ENCODE results near the gene NAP1L1.

The NAP1L1 gene

DNA sequence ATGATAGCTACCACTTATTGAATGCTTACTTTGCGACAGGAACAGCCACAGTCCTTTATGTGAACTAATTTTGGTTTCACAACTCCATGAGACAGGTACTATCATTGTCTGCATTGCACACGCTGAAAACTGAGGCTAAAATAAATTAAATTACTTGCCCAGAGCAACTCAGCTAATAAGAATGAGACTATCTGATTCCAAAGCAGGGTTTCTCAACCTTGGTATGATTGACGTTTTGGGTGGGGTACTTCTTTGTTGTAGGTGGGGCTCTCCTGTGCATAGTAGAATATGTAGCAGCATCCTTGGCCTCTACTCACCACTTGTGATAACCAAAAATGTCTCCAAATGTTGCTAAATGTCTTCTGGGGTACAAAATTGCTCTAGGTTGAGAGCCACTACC is 62.0 kb downstream of the NAP1L1 start:
- no peak for DNase-seq (ENCODE audit: low read depth in 2 of 2)

DNA sequence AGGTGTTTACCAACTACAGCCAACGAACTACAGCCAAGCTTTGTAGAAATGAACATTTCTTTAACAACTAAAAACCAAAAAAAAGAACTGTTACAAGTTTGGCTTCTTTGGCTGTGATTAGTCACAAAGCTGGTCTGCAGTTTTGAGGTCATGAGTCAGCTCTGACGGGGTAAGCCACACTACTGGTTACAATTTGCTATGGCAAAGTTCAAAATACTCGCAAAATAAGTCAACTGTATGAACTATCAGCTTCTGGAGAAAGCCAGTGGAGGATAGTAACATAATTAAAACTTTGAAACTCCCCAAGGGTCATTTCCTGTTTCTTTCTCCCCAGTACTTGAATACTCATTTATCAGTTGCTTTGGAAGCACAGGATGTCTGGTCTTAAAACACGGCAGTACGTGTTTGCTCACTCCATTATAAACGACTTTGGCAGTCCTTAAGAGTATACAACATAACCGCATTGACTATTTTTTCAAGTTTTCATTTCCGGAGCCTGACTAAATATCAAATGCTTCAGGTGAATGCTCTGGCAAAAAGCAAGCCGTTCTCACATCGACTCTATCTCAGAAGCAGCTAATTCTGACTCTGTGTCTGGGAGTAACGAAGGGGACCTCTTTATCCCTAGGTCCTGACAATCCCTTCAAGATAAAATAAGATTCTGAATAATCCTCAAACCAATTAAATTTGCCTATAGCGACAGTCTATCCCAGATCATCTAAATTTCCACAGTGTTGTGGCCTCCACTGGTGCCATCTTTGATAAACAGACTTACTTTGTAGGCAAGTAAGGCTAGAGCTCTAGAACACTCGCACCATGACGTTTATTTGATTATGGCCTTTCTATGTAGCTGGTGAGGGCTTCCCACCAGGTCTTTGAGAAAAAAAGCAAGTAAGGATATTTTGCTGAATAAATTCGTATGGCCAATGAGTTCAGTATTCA is 63.5 kb downstream of the NAP1L1 start:
- peak; percentile 62 to 64 for DNase-seq (ENCODE audit: low read depth in 2 of 2)

DNA sequence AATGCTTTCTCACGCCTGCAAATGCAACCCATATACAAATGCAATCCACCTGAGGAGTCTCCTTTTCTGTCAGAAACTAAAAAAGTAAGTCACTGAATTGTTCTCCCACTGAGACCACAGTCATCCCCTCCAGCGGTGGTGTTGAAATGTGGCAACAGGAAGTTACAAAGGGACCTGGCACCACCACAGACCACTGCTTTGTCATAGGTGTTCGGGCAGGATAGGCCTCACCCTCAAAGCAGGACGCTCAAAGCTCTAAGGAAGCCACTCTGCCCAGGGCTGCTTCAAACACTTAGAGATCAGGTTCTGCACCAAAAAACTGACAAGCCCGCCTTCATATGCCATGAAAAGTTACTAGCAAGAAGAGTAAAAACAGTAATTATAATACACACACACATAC is 64.2 kb downstream of the NAP1L1 start:
- DNase-seq (ENCODE audit: low read depth in 2 of 2): peak; percentile 68 to 69

DNA sequence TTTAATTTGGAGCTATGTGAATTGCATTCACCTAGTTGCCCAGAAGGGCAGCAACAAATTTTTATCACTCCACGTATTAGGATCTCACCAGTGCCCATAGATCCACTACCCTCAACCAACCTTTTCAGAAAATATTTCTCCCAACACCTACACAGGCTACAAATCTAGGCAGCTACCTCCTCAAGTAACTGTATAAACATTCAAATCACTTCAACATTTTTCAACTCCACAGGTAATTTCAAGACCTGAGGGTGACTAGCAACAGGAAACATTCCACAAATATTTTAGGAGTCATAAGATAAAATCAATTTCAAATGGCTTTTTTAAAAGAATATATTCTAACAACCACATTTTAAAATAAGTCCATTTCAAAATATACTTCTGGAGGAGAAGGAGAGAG is 65.8 kb downstream of the NAP1L1 start:
- no peak for DNase-seq (ENCODE audit: low read depth in 2 of 2)

DNA sequence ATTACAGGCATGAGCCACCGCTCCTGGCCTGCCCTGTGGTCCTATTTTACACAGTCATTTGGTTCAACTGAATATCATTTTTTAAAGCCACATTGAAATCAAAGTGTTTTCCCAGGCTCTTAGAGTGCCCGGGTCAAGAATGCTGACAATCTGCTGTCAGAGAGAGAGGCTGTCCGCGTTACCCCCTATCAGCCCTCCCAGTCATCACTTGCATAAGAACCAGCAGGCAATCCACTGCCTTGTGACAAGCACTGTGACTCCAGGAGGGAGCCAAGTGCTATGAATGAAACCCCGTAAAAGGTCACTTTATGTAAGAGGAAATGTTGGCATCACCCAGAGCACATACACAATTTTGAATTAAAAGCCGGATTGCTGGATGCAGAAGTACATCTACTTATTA is 66.4 kb downstream of the NAP1L1 start:
- DNase-seq (ENCODE audit: low read depth in 2 of 2): no peak

DNA sequence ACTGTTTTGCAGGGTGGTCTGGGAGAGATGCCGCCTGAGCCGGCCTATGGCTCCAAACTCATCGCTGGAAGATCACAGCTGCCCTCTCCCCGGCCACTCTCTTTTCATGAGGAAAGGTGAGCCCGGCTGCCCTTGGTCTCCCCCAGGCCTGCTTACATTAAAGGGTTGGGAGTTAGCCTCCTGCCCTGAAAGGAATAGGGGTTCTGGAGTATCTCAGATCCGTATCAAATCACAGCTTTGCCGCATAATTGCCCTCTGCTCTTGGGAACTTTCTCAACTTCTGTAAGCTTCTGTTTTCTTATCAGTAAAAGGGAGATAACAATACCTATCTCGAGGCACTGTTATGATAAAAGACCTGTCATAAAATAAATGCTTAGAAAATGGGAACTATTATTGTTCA is 70.5 kb downstream of the NAP1L1 start:
- no peak for DNase-seq (ENCODE audit: low read depth in 2 of 2)

DNA sequence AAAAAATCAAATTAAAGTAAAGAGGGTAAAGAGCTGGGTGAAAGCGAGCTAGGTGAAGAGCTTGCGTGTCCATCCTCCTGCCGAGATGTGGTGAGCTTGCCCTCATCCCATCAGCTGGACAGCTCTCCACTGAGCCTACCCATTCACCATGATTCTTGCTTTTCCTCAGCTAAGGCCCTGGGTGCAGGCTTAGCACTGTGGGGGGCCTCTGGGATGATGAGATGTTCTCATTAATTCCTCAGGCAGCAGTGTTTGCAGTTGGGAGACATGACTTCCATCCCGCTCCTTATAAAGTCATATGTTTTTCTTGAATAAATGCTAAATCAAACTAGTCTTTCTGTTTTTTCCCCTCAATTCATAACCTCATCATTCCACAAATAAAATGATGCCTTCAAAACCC is 70.9 kb downstream of the NAP1L1 start:
- no peak for DNase-seq (ENCODE audit: low read depth in 2 of 2)

DNA sequence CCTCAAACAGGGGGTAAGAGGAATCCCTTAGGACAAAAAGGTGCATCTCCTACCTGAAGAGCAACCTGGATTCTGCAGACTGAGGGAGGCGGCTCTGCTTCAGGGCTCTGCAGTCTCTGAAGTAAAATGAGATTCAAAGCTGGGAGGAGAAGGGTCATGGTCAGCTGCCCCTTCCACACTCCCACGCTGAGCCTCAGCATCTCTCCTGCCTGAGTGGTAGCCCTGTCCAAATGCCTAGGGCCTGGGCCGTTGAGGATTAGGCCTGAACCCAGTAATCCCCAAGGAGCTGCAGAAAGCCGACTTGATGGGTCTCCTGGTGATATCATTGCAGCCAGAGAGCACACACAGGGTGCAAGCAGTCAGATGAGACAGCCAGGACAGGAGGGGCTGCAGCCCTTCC is 71.8 kb downstream of the NAP1L1 start:
- no peak for DNase-seq (ENCODE audit: low read depth in 2 of 2)

DNA sequence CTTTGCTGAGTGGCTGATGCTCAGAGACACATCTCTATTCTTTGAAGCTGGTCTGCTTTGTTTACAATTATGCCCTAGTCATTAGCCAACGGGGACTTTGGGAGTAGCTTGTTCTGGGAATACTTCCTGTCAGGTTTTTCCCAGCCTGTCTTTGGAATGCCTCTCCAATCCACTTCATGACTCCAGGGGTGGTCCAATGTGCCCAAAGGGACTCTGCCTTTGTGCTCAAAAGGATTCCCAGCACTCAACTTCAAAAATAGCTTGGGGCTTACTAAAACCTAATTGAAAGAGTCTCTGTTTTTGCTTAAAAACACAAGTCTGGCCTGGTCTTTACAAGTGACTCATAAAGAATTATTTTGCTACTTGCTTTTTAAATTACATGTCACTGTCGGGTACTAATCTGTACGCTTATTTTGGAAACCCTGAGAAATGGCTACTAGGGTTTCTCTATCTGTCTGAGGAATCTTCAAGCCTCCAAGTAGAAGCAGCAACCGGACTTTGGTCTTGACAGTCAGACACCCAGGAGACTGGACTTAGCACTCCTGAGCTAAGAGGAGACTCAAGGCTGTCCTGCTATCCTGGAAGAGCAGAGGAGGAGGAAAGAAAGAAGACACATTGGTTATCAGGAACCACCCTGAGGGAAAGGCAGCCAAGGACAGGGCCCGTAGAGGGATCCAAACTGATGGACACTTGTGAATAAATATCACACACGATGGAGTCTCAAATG is 73.6 kb downstream of the NAP1L1 start:
- no peak for DNase-seq (ENCODE audit: low read depth in 2 of 2)

DNA sequence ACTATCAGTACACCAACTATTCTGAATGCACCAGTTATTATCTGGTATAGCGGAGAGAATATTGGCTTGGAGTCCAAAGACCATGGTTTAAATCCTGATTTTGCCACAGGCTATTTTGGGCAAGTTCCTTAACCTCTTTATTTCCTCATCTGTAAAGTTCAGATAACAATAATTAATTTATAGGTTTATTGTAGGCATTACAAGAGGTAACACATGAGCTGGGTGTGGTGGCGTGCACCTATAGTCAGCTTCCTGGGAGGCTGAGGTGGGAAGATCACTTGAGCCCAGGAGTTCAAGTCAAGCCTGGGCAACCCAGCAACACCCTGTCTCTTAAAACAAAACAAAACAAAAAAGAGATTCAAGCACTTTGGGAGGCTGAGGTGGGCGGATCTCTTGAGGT is 76.1 kb downstream of the NAP1L1 start:
- DNase-seq (ENCODE audit: low read depth in 2 of 2): no peak

DNA sequence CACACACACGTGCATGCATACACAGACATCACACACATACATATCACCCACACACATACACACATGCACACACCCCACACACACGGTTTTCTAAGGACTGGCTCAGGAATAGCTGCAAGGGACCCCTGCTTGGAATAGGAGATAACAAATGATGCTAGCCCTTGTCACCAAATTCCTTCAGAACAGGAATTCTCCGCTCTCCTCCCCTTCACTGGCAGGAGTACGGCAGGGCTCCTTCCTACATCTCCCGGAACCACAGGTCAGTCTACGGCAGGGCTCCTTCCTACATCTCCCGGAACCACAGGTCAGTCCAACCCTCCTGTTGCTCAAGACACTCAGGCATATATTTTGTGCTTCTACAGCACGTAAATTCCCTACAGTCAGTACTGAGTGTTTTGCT is 76.8 kb downstream of the NAP1L1 start:
- no peak for DNase-seq (ENCODE audit: low read depth in 2 of 2)

DNA sequence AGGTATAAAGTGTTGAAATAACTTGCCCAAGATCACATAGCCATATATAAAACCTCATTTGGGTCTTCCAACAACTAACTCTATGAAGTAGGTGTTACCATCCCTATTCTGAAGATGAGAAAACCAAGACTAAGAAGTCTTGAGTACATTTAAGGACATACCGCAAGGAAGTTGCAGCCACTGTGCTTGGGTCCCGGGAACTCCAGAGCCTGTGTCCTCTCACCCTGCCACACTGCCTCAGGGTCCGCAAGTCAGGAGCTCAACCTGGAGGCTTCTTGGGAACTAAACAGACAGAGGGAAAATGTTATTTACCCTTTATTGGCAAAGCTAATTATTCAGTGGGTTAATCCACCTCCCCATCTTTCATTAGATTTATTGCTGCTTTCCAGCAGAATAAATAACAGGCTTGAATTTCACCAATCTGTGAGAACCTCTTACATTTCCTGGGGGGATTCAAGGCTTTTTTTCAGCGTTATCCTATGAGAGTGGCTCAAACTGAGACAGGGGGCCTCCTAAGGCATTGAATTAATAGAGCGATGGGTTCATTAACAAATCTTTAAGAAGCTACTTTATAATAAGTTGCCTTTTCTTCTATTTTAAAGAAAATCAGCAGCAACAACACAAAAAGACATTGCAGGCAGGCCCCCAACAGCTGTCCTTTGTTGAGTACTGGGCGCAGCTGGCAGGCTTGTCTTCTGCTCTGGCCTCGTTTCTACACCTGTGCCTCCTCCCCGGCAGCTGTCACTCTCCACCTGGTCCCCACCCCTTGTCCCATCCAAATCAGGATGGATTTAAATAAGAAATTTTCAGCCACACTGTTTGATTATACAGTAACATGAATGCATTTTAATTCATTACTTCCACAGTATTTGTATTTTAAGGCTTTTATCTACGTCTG is 78.2 kb downstream of the NAP1L1 start:
- DNase-seq (ENCODE audit: low read depth in 2 of 2): no peak

DNA sequence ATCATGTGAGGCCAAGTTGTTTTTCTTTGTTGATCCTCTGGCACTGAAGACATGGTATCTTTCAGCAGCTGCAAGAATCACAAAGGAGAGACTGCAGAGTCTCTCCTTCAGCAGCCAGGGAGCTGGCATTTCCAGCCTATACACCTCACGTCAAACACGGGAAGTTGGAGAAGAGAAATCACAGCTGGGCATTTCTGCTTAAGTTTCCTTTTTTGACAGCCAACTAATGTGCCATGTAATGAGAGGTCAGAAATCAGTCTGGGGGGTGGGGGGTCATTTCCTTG is 81.2 kb downstream of the NAP1L1 start:
- no peak for DNase-seq (ENCODE audit: low read depth in 2 of 2)

DNA sequence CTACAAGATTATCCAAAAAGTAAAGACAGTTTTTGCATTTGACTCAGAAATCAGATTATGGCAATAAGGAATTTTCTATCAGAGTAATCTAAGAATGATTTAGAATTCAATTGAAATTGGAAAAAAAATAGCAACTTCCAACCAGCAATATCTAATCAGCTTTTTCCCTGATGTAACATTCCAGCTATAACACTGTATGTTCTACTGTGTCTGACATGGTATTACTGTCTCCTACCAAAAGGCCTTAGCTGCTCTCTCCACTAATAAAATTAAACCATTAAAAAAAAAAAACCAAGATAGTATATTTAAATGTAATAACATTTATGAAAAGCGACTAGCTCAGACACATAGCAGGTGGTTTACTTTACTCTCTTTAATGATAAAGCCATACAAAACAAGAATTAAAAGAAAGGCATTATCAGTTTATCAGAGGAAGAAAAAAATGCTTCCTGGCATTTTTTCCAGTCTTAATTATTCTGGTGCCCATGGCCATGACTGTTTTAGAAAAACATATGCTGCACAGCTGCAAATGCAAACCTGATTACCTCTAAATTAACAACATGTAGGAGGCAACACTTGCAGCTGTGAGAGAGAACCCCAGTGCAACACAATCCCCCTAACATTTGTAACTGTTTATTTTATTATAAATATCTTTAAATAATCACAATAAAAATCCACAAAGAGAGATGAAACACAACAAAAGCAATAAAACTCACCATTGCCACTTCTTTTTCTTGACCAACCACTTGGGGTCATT is 81.7 kb downstream of the NAP1L1 start:
- DNase-seq (ENCODE audit: low read depth in 2 of 2): no peak

DNA sequence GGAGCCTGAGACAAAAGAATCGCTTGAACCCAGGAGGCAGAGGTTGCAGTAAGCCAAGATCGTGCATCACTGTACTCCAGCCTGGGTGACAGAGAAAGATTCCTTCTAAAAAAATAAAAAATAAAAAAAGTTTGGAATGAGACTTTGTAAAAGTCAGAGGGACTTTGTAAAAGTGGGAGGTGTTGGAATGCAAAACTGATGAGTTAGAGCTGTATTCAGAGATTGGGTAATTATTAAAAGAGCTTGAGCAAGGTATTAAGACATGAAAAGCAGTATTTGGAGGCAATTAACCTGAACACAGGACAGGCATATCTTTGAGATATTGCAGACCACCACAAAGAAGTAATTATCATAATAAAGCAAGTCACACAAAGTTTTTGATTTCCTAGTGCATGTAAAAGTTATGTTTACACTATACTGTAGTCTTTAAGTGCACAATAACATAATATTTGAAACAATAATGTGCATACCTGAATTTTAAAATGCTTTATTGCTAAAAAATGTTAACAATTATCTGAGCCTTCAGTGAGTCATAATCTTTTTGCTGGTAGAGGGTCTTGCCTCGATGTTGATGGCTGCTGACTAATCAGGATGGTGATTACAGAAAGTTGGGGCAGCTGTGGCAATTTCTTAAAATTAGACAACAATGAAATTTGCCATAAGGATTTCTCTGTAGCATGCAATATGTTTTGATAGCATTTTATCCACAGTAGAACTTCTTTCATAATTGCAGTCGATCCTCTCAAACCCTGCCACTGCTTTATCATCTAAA is 86.0 kb downstream of the NAP1L1 start:
- DNase-seq (ENCODE audit: low read depth in 2 of 2): no peak

DNA sequence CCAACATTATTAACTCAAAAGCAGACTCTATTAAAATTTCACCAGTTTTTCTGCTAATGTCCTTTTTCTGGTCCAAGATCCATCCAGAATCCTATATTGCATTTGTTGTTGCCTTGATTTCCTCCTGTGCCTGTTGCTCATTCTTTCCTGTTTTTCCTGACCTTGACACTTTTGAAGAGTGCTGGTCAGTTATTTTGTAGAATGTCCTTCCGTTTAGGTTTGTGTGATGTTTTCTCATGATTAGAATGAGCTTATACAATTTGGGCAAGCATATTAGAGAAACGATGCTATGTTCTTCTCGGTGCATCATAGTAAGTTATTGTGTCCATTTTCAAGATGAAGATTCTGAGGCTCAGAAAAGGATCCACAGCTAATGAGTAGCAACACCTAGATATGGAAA is 86.8 kb downstream of the NAP1L1 start:
- DNase-seq (ENCODE audit: low read depth in 2 of 2): no peak

DNA sequence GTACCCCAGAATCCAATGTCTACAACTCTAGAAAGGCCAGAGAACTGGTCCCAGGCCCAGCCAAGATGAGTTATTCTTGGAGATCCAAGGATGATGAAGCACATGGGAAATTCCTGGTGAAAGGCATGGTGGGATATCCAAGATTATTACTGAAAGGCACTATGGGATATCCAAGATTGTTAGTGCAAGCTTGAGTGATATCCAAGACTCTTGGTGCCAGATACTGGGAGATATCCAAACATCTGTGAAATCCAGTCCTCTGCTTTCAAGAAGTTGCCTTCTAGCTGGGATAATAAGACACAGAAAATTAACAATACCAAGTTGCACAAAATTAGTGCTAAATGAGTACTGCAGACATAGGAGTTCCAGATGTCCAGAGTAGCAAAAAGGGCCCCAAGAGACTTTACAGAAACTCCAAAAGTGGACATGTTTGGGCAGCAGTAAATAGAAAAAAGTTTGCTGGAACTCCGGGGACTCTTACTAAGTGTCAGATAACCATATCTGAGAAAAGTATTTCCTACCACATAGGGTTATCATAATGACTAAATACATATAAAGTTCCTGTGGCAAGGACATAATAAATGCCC is 87.5 kb downstream of the NAP1L1 start:
- DNase-seq (ENCODE audit: low read depth in 2 of 2): no peak

DNA sequence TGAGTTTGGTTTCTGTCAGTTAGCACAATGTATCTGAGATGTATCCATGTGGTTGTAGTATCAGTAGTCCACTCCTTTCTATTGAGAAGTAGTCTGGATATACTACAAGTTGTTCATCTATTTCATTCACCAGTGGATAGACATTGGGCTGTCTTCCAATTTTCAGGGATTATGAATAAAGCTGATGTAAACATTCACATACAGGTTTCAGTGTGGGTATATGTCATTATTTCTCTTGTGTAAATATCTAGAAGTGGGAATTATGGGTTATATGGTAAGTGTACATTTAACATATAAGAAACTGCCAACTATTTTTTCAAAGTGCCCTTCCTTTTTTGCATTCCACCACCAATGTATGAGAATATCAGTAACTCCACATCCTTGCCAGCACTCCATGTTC is 88.8 kb downstream of the NAP1L1 start:
- no peak for DNase-seq (ENCODE audit: low read depth in 2 of 2)

DNA sequence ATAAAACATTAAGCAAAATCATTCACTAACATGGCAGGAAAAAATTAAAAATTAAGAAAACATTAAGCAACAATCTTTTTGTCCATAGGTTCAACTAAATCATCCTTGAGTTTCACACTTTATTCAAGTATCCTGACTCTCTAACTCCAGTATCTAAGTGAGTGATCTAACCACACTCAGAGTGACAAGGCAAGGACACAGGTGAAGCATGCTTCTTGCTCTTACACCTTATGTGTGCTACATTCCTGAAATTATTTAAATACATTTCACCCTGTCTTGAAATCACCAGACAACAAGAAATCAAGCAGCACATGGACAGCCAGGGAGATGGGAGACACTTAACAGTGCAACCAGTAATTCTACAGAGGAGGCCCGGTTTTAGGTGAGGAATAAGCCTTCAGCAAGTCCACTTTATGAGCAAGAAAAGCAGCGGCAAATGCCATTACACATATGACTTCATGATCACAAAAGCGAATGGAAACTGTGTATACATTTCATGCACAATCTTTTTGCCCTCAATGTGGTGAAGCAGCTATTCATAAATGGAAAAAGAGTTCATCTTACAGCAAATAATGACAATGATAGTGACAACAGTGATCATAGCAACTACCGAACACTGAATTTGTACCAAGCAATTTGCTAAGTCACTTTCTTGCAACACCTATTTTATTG is 90.3 kb downstream of the NAP1L1 start:
- DNase-seq (ENCODE audit: low read depth in 2 of 2): no peak

DNA sequence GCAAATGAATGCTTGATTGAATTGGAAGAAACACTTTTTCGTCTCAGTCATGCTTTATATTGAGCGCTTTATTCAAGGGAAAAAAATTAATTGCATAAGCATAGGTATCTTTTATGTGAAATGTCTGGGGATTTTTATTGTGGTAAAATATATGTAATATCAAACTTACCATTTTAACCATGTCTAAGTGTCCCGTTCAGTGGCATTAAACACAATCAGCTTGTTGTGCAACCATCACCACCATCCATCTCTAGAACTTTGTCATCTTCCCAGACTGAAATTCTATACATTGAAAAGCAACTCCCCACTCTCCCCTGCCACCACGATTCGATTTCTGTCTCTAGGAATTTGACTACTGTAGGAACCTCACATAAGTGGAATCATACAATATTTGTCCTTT is 92.7 kb downstream of the NAP1L1 start:
- DNase-seq (ENCODE audit: low read depth in 2 of 2): no peak

Measured in stimulated activated CD8-positive, alpha-beta memory T cell treated with anti-CD3 and anti-CD28 coated beads, Interleukin-7, amount 100 ng/mL, for 4 hours (primary cell).